Loucy (cell line): ENCODE measurements around the gene HECA.

ENCODE experiments used
- CTCF ChIP-seq: fragments of 200-600 bp; sonication (generic); conservative IDR thresholded peaks from 2 replicates; pipeline ENCODE4 v1.5.1; 2014; ENCODE audit warnings: mild to moderate bottlenecking, antibody characterized with exemption, low read length
- EZH2phosphoT487 ChIP-seq: fragments of 200-600 bp; IDR thresholded peaks from 2 replicates; pipeline ENCODE4 v1.6.1; 2018; ENCODE audit warnings: antibody characterized with exemption, mild to moderate bottlenecking, moderate library complexity, borderline replicate concordance

GRCh38 chr6:139131736-139132280 lies 3.1 kb upstream of the HECA start:
- no peak for TF ChIP-seq CTCF
- TF ChIP-seq EZH2phosphoT487 = no peak
